HG03520 (cell line): ENCODE results near the gene SPTBN1.
A peak's percentile ranks its signal among the peaks of the same experiment; 100 is the strongest.

Source experiments
- ATAC-seq: cut with Tn5 transposase; IDR thresholded peaks from one replicate; pipeline ENCODE4 v1.9.1; 2021; ENCODE audit warnings: mild to moderate bottlenecking, moderate library complexity; ENCODE audit not compliant: unreplicated experiment

SPTBN1 gene

GRCh38 chr2:54627973-54628372, 171.8 kb downstream of the SPTBN1 start:
- no peak for ATAC-seq

- no peak for ATAC-seq
Measured at GRCh38 chr2:54628418-54628817, 172.3 kb downstream of the SPTBN1 start.

- ATAC-seq = no peak
Measured at GRCh38 chr2:54628957-54629356, 172.8 kb downstream of the SPTBN1 start.

- ATAC-seq = no peak
Measured at GRCh38 chr2:54629390-54629789, 173.3 kb downstream of the SPTBN1 start.

- ATAC-seq = no peak
Measured at GRCh38 chr2:54629914-54630857, 174.1 kb downstream of the SPTBN1 start.

GRCh38 chr2:54630858-54631497, 174.9 kb downstream of the SPTBN1 start:
- ATAC-seq = no peak

GRCh38 chr2:54631755-54632154, 175.6 kb downstream of the SPTBN1 start:
- ATAC-seq = no peak

- no peak for ATAC-seq
Measured at GRCh38 chr2:54632733-54633692, 176.9 kb downstream of the SPTBN1 start.

GRCh38 chr2:54634021-54634420, 177.9 kb downstream of the SPTBN1 start:
- no peak for ATAC-seq

- ATAC-seq = peak; percentile 73
Measured at GRCh38 chr2:54634564-54635511, 178.7 kb downstream of the SPTBN1 start.

- no peak for ATAC-seq
Measured at GRCh38 chr2:54635554-54636152, 179.5 kb downstream of the SPTBN1 start.

GRCh38 chr2:54636415-54637139, 180.4 kb downstream of the SPTBN1 start:
- ATAC-seq = no peak

- ATAC-seq = peak; percentile 40
Measured at GRCh38 chr2:54638103-54638502, 182.0 kb downstream of the SPTBN1 start.

GRCh38 chr2:54638774-54639187, 182.7 kb downstream of the SPTBN1 start:
- no peak for ATAC-seq

- no peak for ATAC-seq
Measured at GRCh38 chr2:54639609-54640008, 183.5 kb downstream of the SPTBN1 start.

GRCh38 chr2:54640834-54641540, 184.9 kb downstream of the SPTBN1 start:
- no peak for ATAC-seq

- no peak for ATAC-seq
Measured at GRCh38 chr2:54641988-54642387, 185.9 kb downstream of the SPTBN1 start.
